Mesendoderm (in vitro differentiated cells): ENCODE measurements around the gene PRDM7.
"Not testable (repeated sequence)": the region's sequence is repeated elsewhere in the genome, so short reads cannot be mapped to it uniquely, and the experiment has no call there.

ENCODE experiments used
- DNase-seq: peaks from one replicate; pipeline ENCODE4 v3.0.0; 2013
- H2AK5ac ChIP-seq: 2 replicates; pipeline ENCODE4 v1.6.1; 2013; ENCODE audit warnings: low read length, inconsistent platforms
- H2BK120ac ChIP-seq: 2 replicates; pipeline ENCODE4 v1.6.1; 2013; ENCODE audit warnings: low read depth, mild to moderate bottlenecking, low read length, moderate library complexity, mixed read lengths
- H2BK15ac ChIP-seq: replicated peaks from 2 replicates; pipeline ENCODE4 v1.6.1; 2013; ENCODE audit warnings: low read depth, mild to moderate bottlenecking, moderate library complexity
- H2BK5ac ChIP-seq: 2 replicates; pipeline ENCODE4 v1.6.1; 2013; ENCODE audit warnings: low read length, inconsistent platforms
- H3K18ac ChIP-seq: 2 replicates; pipeline ENCODE4 v1.6.1; 2013; ENCODE audit warnings: mild to moderate bottlenecking, low read length, mixed read lengths
- H3K23ac ChIP-seq: one replicate; pipeline ENCODE4 v1.6.1; 2013; ENCODE audit warnings: low read length
- H3K27ac ChIP-seq: 2 replicates; pipeline ENCODE4 v1.5.1; 2013; ENCODE audit warnings: low read depth, mild to moderate bottlenecking, inconsistent platforms, low read length, moderate library complexity
- H3K27me3 ChIP-seq: 2 replicates; pipeline ENCODE4 v1.6.1; 2013; ENCODE audit warnings: low read length, control low read depth, mild to moderate bottlenecking, inconsistent platforms; ENCODE audit not compliant: insufficient read depth, poor library complexity
- H3K36me3 ChIP-seq: 2 replicates; pipeline ENCODE4 v1.6.1; 2013; ENCODE audit warnings: low read length, inconsistent platforms; ENCODE audit not compliant: control insufficient read depth, insufficient read depth
- H3K4ac ChIP-seq: one replicate; pipeline ENCODE4 v1.6.1; 2013; ENCODE audit warnings: low read depth, mild to moderate bottlenecking, low read length, moderate library complexity
- H3K4me1 ChIP-seq: 2 replicates; pipeline ENCODE4 v1.6.1; 2013; ENCODE audit warnings: low read depth, low read length, inconsistent platforms; ENCODE audit not compliant: control insufficient read depth
- H3K4me2 ChIP-seq: 2 replicates; pipeline ENCODE4 v1.6.1; 2013; ENCODE audit warnings: low read length
- H3K4me3 ChIP-seq: 2 replicates; pipeline ENCODE4 v1.5.1; 2013; ENCODE audit warnings: mild to moderate bottlenecking, low read length
- H3K56ac ChIP-seq: one replicate; pipeline ENCODE4 v1.6.1; 2013; ENCODE audit warnings: low read length
- H3K79me1 ChIP-seq: 2 replicates; pipeline ENCODE4 v1.6.1; 2013; ENCODE audit warnings: low read length, inconsistent platforms
- H3K79me2 ChIP-seq: 2 replicates; pipeline ENCODE4 v1.6.1; 2013; ENCODE audit warnings: mild to moderate bottlenecking, low read length; ENCODE audit not compliant: control insufficient read depth, insufficient read depth
- H3K9ac ChIP-seq: 2 replicates; pipeline ENCODE4 v1.6.1; 2013; ENCODE audit warnings: low read length, inconsistent platforms
- H4K5ac ChIP-seq: one replicate; pipeline ENCODE4 v1.6.1; 2013; ENCODE audit warnings: low read length
- H4K8ac ChIP-seq: one replicate; pipeline ENCODE4 v1.6.1; 2013; ENCODE audit warnings: low read depth, mild to moderate bottlenecking, control low read depth, low read length, moderate library complexity
- WGBS: extraction: QIAGEN DNeasy Blood & Tissue Kit; methylation state at CpG from one replicate; pipeline ENCODE4 v1.1.7; 2013; ENCODE audit warnings: low lambda C conversion rate, missing lambda C conversion rate; ENCODE audit not compliant: insufficient coverage; ENCODE audit errors: extremely low coverage; 5-methylcytosine and 5-hydroxymethylcytosine counted together

PRDM7 gene

GRCh38 chr16:90072442-90073105 is 4.6 kb downstream of the PRDM7 start:
- Histone ChIP-seq H3K9ac (no peak overlapping the region), H2BK15ac (no peak overlapping the region), H3K36me3 (no peaks in the 10 kb centered on the region), H3K56ac (no peak overlapping the region), H3K79me2 (no peaks in the 10 kb centered on the region), H2BK5ac (no peak overlapping the region), H2AK5ac (no peak overlapping the region), H2BK120ac (no peak overlapping the region), H3K27me3 (no peaks in the 10 kb centered on the region), H3K27ac (no peak overlapping the region), H3K4me1 (no peaks in the 10 kb centered on the region), H3K4ac (no peak overlapping the region), H3K4me2 (no peak overlapping the region), H3K4me3 (no peak overlapping the region), H3K79me1 (no peaks in the 10 kb centered on the region), H3K18ac (no peak overlapping the region), H4K8ac (no peak overlapping the region), H4K5ac (no peak overlapping the region), H3K23ac (no peak overlapping the region)
- DNase-seq = no peak
- no CpG with 5 or more reads among the region's 5 CpGs for WGBS

GRCh38 chr16:90070440-90070839 is 6.7 kb downstream of the PRDM7 start:
- Histone ChIP-seq H3K27ac (no peak overlapping the region), H3K4me1 (no peaks in the 10 kb centered on the region), H2AK5ac (no peak overlapping the region), H3K18ac (no peak overlapping the region), H3K23ac (no peak overlapping the region), H3K4me2 (no peak overlapping the region), H4K5ac (no peak overlapping the region), H3K79me1 (no peaks in the 10 kb centered on the region), H3K27me3 (no peaks in the 10 kb centered on the region), H3K4me3 (no peak overlapping the region), H3K79me2 (no peaks in the 10 kb centered on the region), H2BK120ac (no peak overlapping the region), H3K56ac (no peak overlapping the region), H2BK15ac (no peak overlapping the region), H4K8ac (no peak overlapping the region), H3K9ac (no peak overlapping the region), H2BK5ac (no peak overlapping the region), H3K4ac (no peak overlapping the region), H3K36me3 (no peaks in the 10 kb centered on the region)
- DNase-seq = no peak
- no CpG with 5 or more reads among the region's 2 CpGs for WGBS

- no CpG with 5 or more reads among the region's 3 CpGs for WGBS
- DNase-seq = no peak
Measured at GRCh38 chr16:90061437-90061836, 15.7 kb downstream of the PRDM7 start.

GRCh38 chr16:90057738-90058173 is 19.4 kb downstream of the PRDM7 start:
- no peaks in the 10 kb centered on the region for H3K27me3 ChIP-seq
- no peaks in the 10 kb centered on the region for H3K79me1 ChIP-seq
- no peak overlapping the region for H2BK15ac ChIP-seq
- no peak overlapping the region for H3K9ac ChIP-seq
- WGBS = no CpG with 5 or more reads among the region's 8 CpGs
- H2BK120ac ChIP-seq = no peak overlapping the region
- no peak for DNase-seq
- H3K23ac ChIP-seq = no peak overlapping the region
- no peak overlapping the region for H4K5ac ChIP-seq
- no peak overlapping the region for H3K4me3 ChIP-seq
- H3K36me3 ChIP-seq = no peaks in the 10 kb centered on the region
- no peak overlapping the region for H3K4ac ChIP-seq
- H3K56ac ChIP-seq = no peak overlapping the region
- no peaks in the 10 kb centered on the region for H3K4me1 ChIP-seq
- H3K79me2 ChIP-seq = no peaks in the 10 kb centered on the region
- no peak overlapping the region for H3K18ac ChIP-seq
- no peak overlapping the region for H3K27ac ChIP-seq
- no peak overlapping the region for H2BK5ac ChIP-seq
- H2AK5ac ChIP-seq = no peak overlapping the region
- no peak overlapping the region for H3K4me2 ChIP-seq
- no peak overlapping the region for H4K8ac ChIP-seq

More at GRCh38 chr16:90061437-90061836, 15.7 kb downstream of the PRDM7 start:
- H2AK5ac ChIP-seq = no peak overlapping the region
- no peaks in the 10 kb centered on the region for H3K4me1 ChIP-seq
- H2BK120ac ChIP-seq = no peak overlapping the region
- no peak overlapping the region for H3K56ac ChIP-seq
- no peak overlapping the region for H3K9ac ChIP-seq
- H3K18ac ChIP-seq = no peak overlapping the region
- H3K79me2 ChIP-seq = no peaks in the 10 kb centered on the region
- H4K5ac ChIP-seq = no peak overlapping the region
- H2BK5ac ChIP-seq = no peak overlapping the region
- H3K4me2 ChIP-seq = no peak overlapping the region
- H3K79me1 ChIP-seq = no peaks in the 10 kb centered on the region
- no peaks in the 10 kb centered on the region for H3K27me3 ChIP-seq
- H3K27ac ChIP-seq = no peak overlapping the region
- no peak overlapping the region for H2BK15ac ChIP-seq
- H4K8ac ChIP-seq = no peak overlapping the region
- H3K36me3 ChIP-seq = no peaks in the 10 kb centered on the region
- no peak overlapping the region for H3K4me3 ChIP-seq
- H3K23ac ChIP-seq = no peak overlapping the region
- no peak overlapping the region for H3K4ac ChIP-seq

- not testable (repeated sequence) for H2BK120ac ChIP-seq, H4K5ac ChIP-seq, H3K36me3 ChIP-seq, H3K79me1 ChIP-seq, DNase-seq, H3K27me3 ChIP-seq, H4K8ac ChIP-seq, H3K4me3 ChIP-seq, H3K9ac ChIP-seq, H2AK5ac ChIP-seq, H3K4me1 ChIP-seq, H3K4ac ChIP-seq, H3K56ac ChIP-seq, H3K23ac ChIP-seq, H2BK15ac ChIP-seq, H3K79me2 ChIP-seq, H3K18ac ChIP-seq, H3K4me2 ChIP-seq, H2BK5ac ChIP-seq, H3K27ac ChIP-seq
- WGBS = no CpG with 5 or more reads among the region's 15 CpGs
Measured at GRCh38 chr16:90056521-90056920, 20.6 kb downstream of the PRDM7 start.

GRCh38 chr16:90055371-90055770 is 21.8 kb downstream of the PRDM7 start:
- Histone ChIP-seq H3K56ac (no peak overlapping the region), H4K8ac (no peak overlapping the region), H2AK5ac (no peak overlapping the region), H3K4me2 (no peak overlapping the region), H3K9ac (no peak overlapping the region), H3K27me3 (no peaks in the 10 kb centered on the region), H3K79me1 (no peaks in the 10 kb centered on the region), H2BK5ac (no peak overlapping the region), H2BK15ac (no peak overlapping the region), H4K5ac (no peak overlapping the region), H3K79me2 (no peaks in the 10 kb centered on the region), H3K23ac (no peak overlapping the region), H3K4ac (no peak overlapping the region), H3K4me1 (no peaks in the 10 kb centered on the region), H3K36me3 (no peaks in the 10 kb centered on the region), H2BK120ac (no peak overlapping the region), H3K27ac (no peak overlapping the region), H3K18ac (no peak overlapping the region), H3K4me3 (no peak overlapping the region)
- DNase-seq = no peak
- no CpG with 5 or more reads among the region's 4 CpGs for WGBS
